ENCODE data around the gene SETD4.

The SETD4 gene

DNA sequence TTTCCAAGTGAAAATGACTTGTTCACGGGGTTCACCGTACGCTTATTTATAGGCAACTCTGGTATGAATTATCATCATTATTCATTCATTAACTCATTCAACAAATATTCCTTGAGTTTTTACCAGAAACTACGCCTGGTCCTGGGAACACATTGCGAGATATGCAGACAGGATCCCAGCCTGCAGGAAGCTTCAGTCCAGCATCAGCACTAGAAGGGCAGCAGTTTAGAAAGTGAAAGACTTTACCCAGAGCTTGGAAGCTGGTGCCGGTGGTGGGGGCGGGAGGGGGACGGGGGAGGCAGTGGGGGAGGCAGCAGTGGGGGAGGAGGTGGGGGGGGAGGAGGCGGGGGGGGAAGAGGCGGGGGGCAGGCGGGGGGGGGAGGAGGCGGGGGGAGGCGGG, 55.9 kb downstream of the SETD4 start:
- Mint-ChIP-seq H3K27ac (no peak overlapping the region), H3K9me3 (no peaks in the 10 kb centered on the region), H3K4me1 (ENCODE audit: low read depth in 2 of 2) (no peaks in the 10 kb centered on the region), H3K27me3 (peaks cover 28 to 62% of the 10 kb centered on the region in 2 donors), H3K36me3 (ENCODE audit: insufficient read depth) (peaks cover 2% of the 10 kb centered on the region), H3K4me3 (no peak overlapping the region)
- ATAC-seq (replicated peaks), result no peak
- DNase-seq, result no peak

DNA sequence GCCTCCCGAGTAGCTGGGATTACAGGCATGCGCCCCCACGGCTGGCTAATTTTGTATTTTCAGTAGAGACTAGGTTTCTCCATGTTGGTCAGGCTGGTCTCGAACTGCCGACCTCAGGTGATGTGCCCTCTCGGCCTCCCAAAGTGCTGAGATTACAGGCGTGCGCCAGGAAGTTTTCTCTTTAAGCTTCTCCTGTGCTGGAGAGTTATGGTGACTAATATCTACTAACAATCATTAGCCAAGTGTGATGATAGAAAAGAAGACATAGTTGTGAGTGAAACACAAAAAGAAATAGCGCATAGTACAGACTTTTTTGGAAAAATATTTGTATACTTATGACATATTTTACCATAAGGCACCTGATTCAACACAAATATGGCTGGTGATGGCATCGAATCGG, 56.5 kb downstream of the SETD4 start:
- Mint-ChIP-seq H3K27me3 (peaks cover 30 to 68% of the 10 kb centered on the region in 2 donors), H3K4me3 (no peak overlapping the region), H3K27ac (no peak overlapping the region), H3K9me3 (no peaks in the 10 kb centered on the region), H3K4me1 (ENCODE audit: low read depth in 2 of 2) (no peaks in the 10 kb centered on the region), H3K36me3 (ENCODE audit: insufficient read depth) (peaks cover 2% of the 10 kb centered on the region)
- DNase-seq (no peak), ATAC-seq (replicated peaks) (no peak)

- ATAC-seq (replicated peaks), result no peak
- Mint-ChIP-seq H3K4me3 (no peak overlapping the region), H3K9me3 (no peaks in the 10 kb centered on the region), H3K27ac (no peak overlapping the region), H3K36me3 (ENCODE audit: insufficient read depth) (no peaks in the 10 kb centered on the region), H3K4me1 (ENCODE audit: low read depth in 2 of 2) (no peaks in the 10 kb centered on the region), H3K27me3 (peaks cover 30 to 42% of the 10 kb centered on the region in 2 donors)
- DNase-seq, result no peak
Observed at GRCh38 chr21:35996217-35996616, 64.1 kb downstream of the SETD4 start.

- H3K4me1 Mint-ChIP-seq (ENCODE audit: low read depth in 2 of 2), result no peaks in the 10 kb centered on the region
- DNase-seq, result no peak
- H3K27ac Mint-ChIP-seq, result no peak overlapping the region
- H3K27me3 Mint-ChIP-seq, result peaks cover 27 to 36% of the 10 kb centered on the region in 2 donors
- no peak for ATAC-seq (replicated peaks)
- H3K4me3 Mint-ChIP-seq, result no peak overlapping the region
- no peaks in the 10 kb centered on the region for H3K9me3 Mint-ChIP-seq
- H3K36me3 Mint-ChIP-seq (ENCODE audit: insufficient read depth), result no peaks in the 10 kb centered on the region
Observed at GRCh38 chr21:35995522-35996088, 64.7 kb downstream of the SETD4 start.

DNA sequence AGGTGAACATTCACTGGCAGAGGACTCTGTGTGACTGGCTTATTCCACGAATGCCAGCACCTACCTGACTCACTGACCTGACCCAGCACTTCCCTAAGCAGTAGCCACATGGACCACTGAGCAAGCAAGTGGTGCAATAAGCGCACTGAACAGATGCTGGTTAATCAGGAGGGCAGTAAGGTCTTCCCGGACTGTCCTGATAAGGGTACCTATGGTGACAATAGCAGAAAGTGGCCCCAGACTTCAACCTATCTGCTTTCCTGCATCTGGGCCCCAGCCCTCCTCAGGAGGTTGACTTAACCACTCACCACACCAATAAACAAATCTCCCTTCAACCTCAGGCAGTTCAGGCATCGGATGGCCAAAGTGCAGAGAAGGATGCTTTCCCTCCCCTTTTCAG, 65.7 kb downstream of the SETD4 start:
- Mint-ChIP-seq H3K4me3 (no peak overlapping the region), H3K36me3 (ENCODE audit: insufficient read depth) (no peaks in the 10 kb centered on the region), H3K27ac (no peak overlapping the region), H3K27me3 (peaks cover 20 to 26% of the 10 kb centered on the region in 2 donors), H3K4me1 (ENCODE audit: low read depth in 2 of 2) (no peaks in the 10 kb centered on the region), H3K9me3 (no peaks in the 10 kb centered on the region)
- DNase-seq (no peak), ATAC-seq (replicated peaks) (no peak)

- no peak for DNase-seq
- Mint-ChIP-seq H3K9me3 (no peaks in the 10 kb centered on the region), H3K27ac (no peak overlapping the region), H3K4me3 (no peak overlapping the region), H3K27me3 (peaks cover 19 to 22% of the 10 kb centered on the region in 2 donors), H3K36me3 (ENCODE audit: insufficient read depth) (no peaks in the 10 kb centered on the region), H3K4me1 (ENCODE audit: low read depth in 2 of 2) (no peaks in the 10 kb centered on the region)
- no peak for ATAC-seq (replicated peaks)
Observed at GRCh38 chr21:35993875-35994490, 66.3 kb downstream of the SETD4 start.

- no peaks in the 10 kb centered on the region for H3K9me3 Mint-ChIP-seq
- H3K36me3 Mint-ChIP-seq (ENCODE audit: insufficient read depth), result no peaks in the 10 kb centered on the region
- ATAC-seq (replicated peaks) (no peak), DNase-seq (no peak)
- peaks cover 10% of the 10 kb centered on the region in 2 donors for H3K27me3 Mint-ChIP-seq
- no peak overlapping the region for H3K4me3 Mint-ChIP-seq
- no peak overlapping the region for H3K27ac Mint-ChIP-seq
- H3K4me1 Mint-ChIP-seq (ENCODE audit: low read depth in 2 of 2), result no peaks in the 10 kb centered on the region
Observed at GRCh38 chr21:35991131-35991530, 69.2 kb downstream of the SETD4 start.

- no peak for ATAC-seq (replicated peaks)
- Mint-ChIP-seq H3K4me1 (ENCODE audit: low read depth in 2 of 2) (no peaks in the 10 kb centered on the region), H3K4me3 (no peak overlapping the region), H3K36me3 (ENCODE audit: insufficient read depth) (no peaks in the 10 kb centered on the region), H3K27me3 (peaks cover 10 to 11% of the 10 kb centered on the region in 2 donors), H3K9me3 (no peaks in the 10 kb centered on the region), H3K27ac (no peak overlapping the region)
- DNase-seq, result no peak
Observed at GRCh38 chr21:35990609-35991008, 69.7 kb downstream of the SETD4 start.

- ATAC-seq (replicated peaks) (no peak), DNase-seq (no peak)
- Mint-ChIP-seq H3K4me3 (no peak overlapping the region), H3K27ac (no peak overlapping the region), H3K36me3 (ENCODE audit: insufficient read depth) (no peaks in the 10 kb centered on the region), H3K4me1 (ENCODE audit: low read depth in 2 of 2) (no peaks in the 10 kb centered on the region), H3K9me3 (no peaks in the 10 kb centered on the region), H3K27me3 (peaks cover 20 to 24% of the 10 kb centered on the region in 2 donors)
Observed at GRCh38 chr21:35989138-35989735, 71.1 kb downstream of the SETD4 start.

- H3K4me3 Mint-ChIP-seq, result no peak overlapping the region
- peaks cover 26 to 31% of the 10 kb centered on the region in 2 donors for H3K27me3 Mint-ChIP-seq
- DNase-seq (no peak), ATAC-seq (replicated peaks) (no peak)
- H3K36me3 Mint-ChIP-seq (ENCODE audit: insufficient read depth), result no peaks in the 10 kb centered on the region
- no peaks in the 10 kb centered on the region for H3K4me1 Mint-ChIP-seq (ENCODE audit: low read depth in 2 of 2)
- no peak overlapping the region for H3K27ac Mint-ChIP-seq
- no peaks in the 10 kb centered on the region for H3K9me3 Mint-ChIP-seq
Observed at GRCh38 chr21:35988416-35989137, 71.7 kb downstream of the SETD4 start.

GRCh38 chr21:35987475-35987874, 72.9 kb downstream of the SETD4 start:
- H3K4me1 Mint-ChIP-seq (ENCODE audit: low read depth in 2 of 2), result no peaks in the 10 kb centered on the region
- ATAC-seq (replicated peaks), result no peak

GRCh38 chr21:35984654-35985361, 75.5 kb downstream of the SETD4 start:
- no peaks in the 10 kb centered on the region for H3K4me1 Mint-ChIP-seq (ENCODE audit: low read depth in 2 of 2)
- H3K27ac Mint-ChIP-seq, result no peak overlapping the region
- no peaks in the 10 kb centered on the region for H3K9me3 Mint-ChIP-seq
- H3K27me3 Mint-ChIP-seq, result peaks cover 46 to 63% of the 10 kb centered on the region in 2 donors
- ATAC-seq (replicated peaks) (no peak), DNase-seq (no peak)
- H3K36me3 Mint-ChIP-seq (ENCODE audit: insufficient read depth), result no peaks in the 10 kb centered on the region
- H3K4me3 Mint-ChIP-seq, result no peak overlapping the region

More at GRCh38 chr21:35987475-35987874, 72.9 kb downstream of the SETD4 start:
- DNase-seq, result no peak
- Mint-ChIP-seq H3K9me3 (no peaks in the 10 kb centered on the region), H3K4me3 (no peak overlapping the region), H3K27ac (no peak overlapping the region), H3K27me3 (peaks cover 28 to 42% of the 10 kb centered on the region in 2 donors), H3K36me3 (ENCODE audit: insufficient read depth) (no peaks in the 10 kb centered on the region)

Data from effector memory CD8-positive, alpha-beta T cell (primary cell).